ENCODE results near the gene TRRAP.

Gene TRRAP

GRCh38 chr7:98984126-98984525 lies 105.8 kb downstream of the TRRAP start:
- in situ Hi-C loops (cut with HindIII; ENCODE audit: low sequenced_read_pairs) = loop anchor here (10.0 kb wide), 1 partner anchor 89 kb away; no protein-coding TSS in a partner anchor
- no peak overlapping the region for H3K4me3 ChIP-seq (ENCODE audit: low read depth, low read length)
- no peak for DNase-seq (ENCODE audit: low read depth)
- TF ChIP-seq, protein P1, sequence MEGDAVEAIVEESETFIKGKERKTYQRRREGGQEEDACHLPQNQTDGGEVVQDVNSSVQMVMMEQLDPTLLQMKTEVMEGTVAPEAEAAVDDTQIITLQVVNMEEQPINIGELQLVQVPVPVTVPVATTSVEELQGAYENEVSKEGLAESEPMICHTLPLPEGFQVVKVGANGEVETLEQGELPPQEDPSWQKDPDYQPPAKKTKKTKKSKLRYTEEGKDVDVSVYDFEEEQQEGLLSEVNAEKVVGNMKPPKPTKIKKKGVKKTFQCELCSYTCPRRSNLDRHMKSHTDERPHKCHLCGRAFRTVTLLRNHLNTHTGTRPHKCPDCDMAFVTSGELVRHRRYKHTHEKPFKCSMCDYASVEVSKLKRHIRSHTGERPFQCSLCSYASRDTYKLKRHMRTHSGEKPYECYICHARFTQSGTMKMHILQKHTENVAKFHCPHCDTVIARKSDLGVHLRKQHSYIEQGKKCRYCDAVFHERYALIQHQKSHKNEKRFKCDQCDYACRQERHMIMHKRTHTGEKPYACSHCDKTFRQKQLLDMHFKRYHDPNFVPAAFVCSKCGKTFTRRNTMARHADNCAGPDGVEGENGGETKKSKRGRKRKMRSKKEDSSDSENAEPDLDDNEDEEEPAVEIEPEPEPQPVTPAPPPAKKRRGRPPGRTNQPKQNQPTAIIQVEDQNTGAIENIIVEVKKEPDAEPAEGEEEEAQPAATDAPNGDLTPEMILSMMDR (IDR thresholded peaks at IDR 0.05; ENCODE audit: low read depth, low read length, missing control alignments) = no peak

GRCh38 chr7:98985406-98985805 lies 107.1 kb downstream of the TRRAP start:
- in situ Hi-C loops (cut with HindIII; ENCODE audit: low sequenced_read_pairs) = loop anchor here (10.0 kb wide), 1 partner anchor 91 kb away; no protein-coding TSS in a partner anchor
- no peak for DNase-seq (ENCODE audit: low read depth)
- no peak overlapping the region for H3K4me3 ChIP-seq (ENCODE audit: low read depth, low read length)
- TF ChIP-seq, protein P1 (IDR thresholded peaks at IDR 0.05; ENCODE audit: low read depth, low read length, missing control alignments) = no peak

GRCh38 chr7:98985945-98986344 lies 107.6 kb downstream of the TRRAP start:
- in situ Hi-C loops (cut with HindIII; ENCODE audit: low sequenced_read_pairs) = loop anchor here (10.0 kb wide), 1 partner anchor 91 kb away; no protein-coding TSS in a partner anchor
- H3K4me3 ChIP-seq (ENCODE audit: low read depth, low read length) = no peak overlapping the region
- TF ChIP-seq, protein P1 (IDR thresholded peaks at IDR 0.05; ENCODE audit: low read depth, low read length, missing control alignments) = no peak
- no peak for DNase-seq (ENCODE audit: low read depth)

- H3K4me3 ChIP-seq (ENCODE audit: low read depth, low read length) = no peak overlapping the region
- TF ChIP-seq, protein P1 (IDR thresholded peaks at IDR 0.05; ENCODE audit: low read depth, low read length, missing control alignments) = no peak
- in situ Hi-C loops (cut with HindIII; ENCODE audit: low sequenced_read_pairs) = loop anchor here (10.0 kb wide), 1 partner anchor 94 kb away; no protein-coding TSS in a partner anchor
- no peak for DNase-seq (ENCODE audit: low read depth)
Observed at GRCh38 chr7:98988641-98989040, 110.3 kb downstream of the TRRAP start.

- TF ChIP-seq, protein P1 (IDR thresholded peaks at IDR 0.05; ENCODE audit: low read depth, low read length, missing control alignments) = no peak
- no peak overlapping the region for H3K4me3 ChIP-seq (ENCODE audit: low read depth, low read length)
- in situ Hi-C loops (cut with HindIII; ENCODE audit: low sequenced_read_pairs) = no loop called here
- no peak for DNase-seq (ENCODE audit: low read depth)
Observed at GRCh38 chr7:98990356-98990755, 112.0 kb downstream of the TRRAP start.

- H3K4me3 ChIP-seq (ENCODE audit: low read depth, low read length) = no peak overlapping the region
- in situ Hi-C loops (cut with HindIII; ENCODE audit: low sequenced_read_pairs) = no loop called here
- DNase-seq (ENCODE audit: low read depth) = no peak
- TF ChIP-seq, protein P1 (IDR thresholded peaks at IDR 0.05; ENCODE audit: low read depth, low read length, missing control alignments) = no peak
Observed at GRCh38 chr7:98991141-98991540, 112.8 kb downstream of the TRRAP start.

Measured in astrocyte of the cerebellum (primary cell).